Activated effector memory CD4-positive, alpha-beta T cell treated with Interleukin-2 at 50 U/mL for 16 hours (primary cell): Measurements from ENCODE around the gene PPFIA3.

Source experiments
- DNase-seq: peaks from one replicate; pipeline ENCODE4 v3.0.0-alpha.2; 2020

Gene PPFIA3

GRCh38 chr19:49182848-49183375 lies 63.6 kb downstream of the PPFIA3 start:
- no peak for DNase-seq

- no peak for DNase-seq
Measured at GRCh38 chr19:49186108-49186507, 66.8 kb downstream of the PPFIA3 start.

DNA sequence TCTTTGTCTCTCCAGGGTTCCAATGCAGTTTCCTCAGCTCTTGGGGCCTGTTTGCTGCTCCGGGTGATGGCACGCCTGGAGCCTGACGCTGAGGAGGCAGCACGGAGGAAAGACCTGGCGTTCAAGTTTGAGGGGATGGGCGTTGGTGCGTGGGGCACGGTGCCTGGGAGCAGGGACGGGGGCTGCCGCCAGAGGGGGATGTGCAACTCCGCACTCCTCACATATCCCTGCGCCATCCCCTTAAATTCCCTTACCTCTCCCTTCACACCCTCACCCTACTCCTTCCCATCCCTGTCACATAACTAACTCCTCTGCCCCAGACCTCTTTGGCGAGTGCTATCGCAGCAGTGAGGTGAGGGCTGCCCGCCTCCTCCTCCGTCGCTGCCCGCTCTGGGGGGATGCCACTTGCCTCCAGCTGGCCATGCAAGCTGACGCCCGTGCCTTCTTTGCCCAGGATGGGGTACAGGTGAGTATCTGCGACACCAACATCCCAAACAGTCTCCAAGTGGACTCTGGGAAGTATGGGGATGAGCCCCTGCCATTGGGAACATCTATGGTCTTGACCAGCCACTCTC lies 69.4 kb downstream of the PPFIA3 start:
- DNase-seq: no peak

GRCh38 chr19:49189259-49189658 lies 69.9 kb downstream of the PPFIA3 start:
- no peak for DNase-seq

- no peak for DNase-seq
Measured at GRCh38 chr19:49190781-49191180, 71.4 kb downstream of the PPFIA3 start.

GRCh38 chr19:49193822-49194394 lies 74.6 kb downstream of the PPFIA3 start:
- no peak for DNase-seq

GRCh38 chr19:49194408-49194807 lies 75.1 kb downstream of the PPFIA3 start:
- DNase-seq: no peak

GRCh38 chr19:49196527-49197240 lies 77.3 kb downstream of the PPFIA3 start:
- DNase-seq: no peak

DNA sequence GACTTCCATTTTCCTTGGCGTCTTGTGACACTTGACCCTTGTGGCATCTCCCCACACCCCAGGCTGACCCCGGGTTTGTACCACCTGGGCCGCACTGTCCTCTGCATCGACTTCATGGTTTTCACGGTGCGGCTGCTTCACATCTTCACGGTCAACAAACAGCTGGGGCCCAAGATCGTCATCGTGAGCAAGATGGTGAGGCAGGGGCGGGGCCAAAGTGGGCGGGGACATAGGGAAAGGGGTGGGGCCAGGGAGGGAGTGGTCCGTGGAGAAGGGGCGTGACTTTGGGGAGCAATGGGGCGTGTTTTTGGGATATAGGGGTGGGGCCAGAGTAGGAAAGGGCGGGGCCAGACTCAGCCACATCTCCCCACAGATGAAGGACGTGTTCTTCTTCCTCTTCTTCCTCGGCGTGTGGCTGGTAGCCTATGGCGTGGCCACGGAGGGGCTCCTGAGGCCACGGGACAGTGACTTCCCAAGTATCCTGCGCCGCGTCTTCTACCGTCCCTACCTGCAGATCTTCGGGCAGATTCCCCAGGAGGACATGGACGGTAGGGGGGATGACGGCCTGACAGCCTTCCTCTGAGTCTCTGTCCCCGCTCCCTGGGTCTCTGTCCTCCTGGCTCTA lies 81.0 kb downstream of the PPFIA3 start:
- no peak for DNase-seq
